Heart right ventricle (tissue), 16 donors: Measurements from ENCODE around the gene PIWIL4. TPM values are rescaled to one million over a fixed set of nuclear protein-coding genes. Genes with fewer than 3 reads are reported as not detected.
A peak's percentile ranks its signal among the peaks of the same experiment; 100 is the strongest.

Source experiments
- ATAC-seq, 8 donors: fragments of 200-7000 bp; cut with Tn5 transposase; one replicate each; pipeline ENCODE4 v1.9.1; 2020; ENCODE audit warnings: mild to moderate bottlenecking in 8 of 8, moderate library complexity in 8 of 8, moderate number of reproducible peaks in 1 of 8
- DNase-seq, 2 donors: peaks; one replicate each; pipeline ENCODE4 v3.0.0-alpha.2; 2020
- H3K27ac ChIP-seq, 10 donors: fragments of 200-600 bp; sonication (generic) in 2 of 10; one replicate each; pipeline versions ENCODE4 v1.5.0 to v1.8.0; 2020 to 2022; ENCODE audit warnings: mild to moderate bottlenecking in 3 of 10
- H3K27me3 ChIP-seq, 7 donors: fragments of 200-600 bp; one replicate each; pipeline ENCODE4 v1.8.0; 2021 to 2022; ENCODE audit warnings: mild to moderate bottlenecking in 2 of 7
- H3K36me3 ChIP-seq, 9 donors: fragments of 200-600 bp; sonication (generic) in 1 of 9; one replicate each; pipeline versions ENCODE4 v1.5.0 to v1.8.0; 2020 to 2022; ENCODE audit warnings: mild to moderate bottlenecking in 2 of 9
- H3K4me1 ChIP-seq, 9 donors: fragments of 200-600 bp; sonication (generic) in 1 of 9; one replicate each; pipeline versions ENCODE4 v1.5.0 to v1.8.0; 2020 to 2022; ENCODE audit warnings: mild to moderate bottlenecking in 4 of 9
- H3K4me3 ChIP-seq, 10 donors: fragments of 200-600 bp; sonication (generic) in 2 of 10; one replicate each; pipeline versions ENCODE4 v1.5.0 to v1.8.0; 2020 to 2022; ENCODE audit warnings: mild to moderate bottlenecking in 7 of 10, moderate library complexity in 2 of 10
- H3K9me3 ChIP-seq, 11 donors: fragments of 200-600 bp in 10 of 11; sonication (generic) in 2 of 11; one replicate each; pipeline versions ENCODE4 v1.5.0 to v1.8.0; 2013 to 2022; ENCODE audit warnings: mild to moderate bottlenecking in 2 of 11, control low read depth in 1 of 11, moderate library complexity in 1 of 11
- CTCF ChIP-seq, 9 donors: fragments of 200-600 bp; sonication (generic) in 2 of 9; IDR thresholded peaks; one replicate each; pipeline versions ENCODE4 v1.5.0 to v1.8.0; 2021 to 2022; ENCODE audit warnings: antibody characterized with exemption in 9 of 9, mild to moderate bottlenecking in 5 of 9, moderate library complexity in 1 of 9
- WGBS, 2 donors: extraction: QIAGEN DNeasy Blood & Tissue Kit; methylation state at CpG; one replicate each; pipeline ENCODE4 v1.1.7; 2013; ENCODE audit warnings: inconsistent platforms in 1 of 2; 5-methylcytosine and 5-hydroxymethylcytosine counted together
- intact Hi-C, 10 donors: fragments of 100-400 bp; cut with DNase I; formaldehyde crosslinking; loops; one replicate each; pipeline versions ENCODE4 v1.11.1 to v1.14.2; 2022
- polyA plus RNA-seq, 2 donors: library from polyadenylated mRNA; stranded (reverse); fragments of 200-250 nt; gene quantifications; one replicate each; pipeline ENCODE4 v1.2.3, GENCODE V29; 2013
- total RNA-seq, 10 donors: library from RNA; stranded (reverse); fragmentation: NEBNext Ultra II Directional in 3 of 10; extraction: Animal tissue kit (Norgen Biotek cat#: 25700) in 3 of 10; gene quantifications; one replicate each; pipeline versions ENCODE4 v1.2.1 to v1.2.4, GENCODE V29; 2021 to 2023
- donor health status: Arrhythmogenic right ventricular cardiomyopathy.
- donor health status: ischemic (EF 13 %, LVEDD 7.1; RV severe dilation, severe dysfunction).
- donor health status: healthy with polysubstance abuse.
- donor health status: DM: no; HTN: yes; CAD: no.
- donor health status: DM: no; HTN: no; CAD: no.
- donor health status: ischemic (EF 25% LVEDD 6.9; RV normal size, moderate dysfunction).
- donor health status: ischemic (EF 25% LVEDD 5.7; RV mildly dilated, moderate dysfunction).
- donor health status: healthy.
- donor health status: DM: yes; HTN: yes; CAD: no.
- donor health status: Ischemic cardiomyopathy.
- donor health status: ischemic (EF 35%, LVEDD 5.7; RV mildly dilated, moderate dysfunction).
- donor health status: nonischemic (EF 11% LVEDD 7.7; RV severe dilation, severe dysfunction).
- donor health status: DM: yes; HTN: yes; CAD: no.
- donor health status: PGD.
- donor health status: ischemic (EF 29% LVEDD 5.4; RV normal size, mild dysfunction).
- donor health status: nonischemic (EF 23%, LVEDD 6.1; RV moderate dilation, normal function).

The PIWIL4 gene
- total and polyA plus RNA-seq, 12 donors = 0.37 to 2.6 (median 1.3) TPM

- no peaks in the 10 kb centered on the region for H3K27me3 ChIP-seq
- H3K36me3 ChIP-seq = peaks cover 0 to 47% (median 0%) of the 10 kb centered on the region in 9 donors
- WGBS, 2 donors = 78% methylated on average over 2 of the region's 2 CpGs
- no peaks in the 10 kb centered on the region for H3K4me1 ChIP-seq
- no peak for DNase-seq
- no peak for TF ChIP-seq CTCF (IDR thresholded peaks at IDR 0.05)
- H3K27ac ChIP-seq = no peak overlapping the region
- intact Hi-C loops = no loop called here
- H3K9me3 ChIP-seq = no peaks in the 10 kb centered on the region
- no peak for ATAC-seq
- no peak overlapping the region for H3K4me3 ChIP-seq
Measured at GRCh38 chr11:94593030-94593429, 25.9 kb downstream of the PIWIL4 start.

GRCh38 chr11:94595076-94595475, 27.9 kb downstream of the PIWIL4 start:
- peaks cover 0 to 7% (median 0%) of the 10 kb centered on the region in 9 donors for H3K4me1 ChIP-seq
- DNase-seq = no peak
- H3K36me3 ChIP-seq = peaks cover 0 to 45% (median 0%) of the 10 kb centered on the region in 9 donors
- TF ChIP-seq CTCF (IDR thresholded peaks at IDR 0.05) = no peak
- no peaks in the 10 kb centered on the region for H3K9me3 ChIP-seq
- WGBS, 2 donors = 96 to 97% methylated on average over 6 of the region's 6 CpGs
- intact Hi-C loops = no loop called here
- H3K27me3 ChIP-seq = no peaks in the 10 kb centered on the region
- no peak overlapping the region for H3K27ac ChIP-seq
- no peak for ATAC-seq
- H3K4me3 ChIP-seq = no peak overlapping the region

GRCh38 chr11:94597896-94598295, 30.7 kb downstream of the PIWIL4 start:
- TF ChIP-seq CTCF (IDR thresholded peaks at IDR 0.05) = peak in 1 of 9 donors; percentile 17
- Histone ChIP-seq H3K9me3 (no peaks in the 10 kb centered on the region), H3K36me3 (peaks cover 0 to 26% (median 0%) of the 10 kb centered on the region in 9 donors), H3K27ac (no peak overlapping the region), H3K4me1 (peaks cover 0 to 9% (median 0%) of the 10 kb centered on the region in 9 donors), H3K4me3 (no peak overlapping the region), H3K27me3 (no peaks in the 10 kb centered on the region)
- WGBS, 2 donors = 77 to 78% methylated on average over 2 of the region's 2 CpGs
- no peak for ATAC-seq
- no peak for DNase-seq
- intact Hi-C loops = no loop called here

GRCh38 chr11:94599510-94599909, 32.3 kb downstream of the PIWIL4 start:
- Histone ChIP-seq H3K4me1 (peaks cover 0 to 14% (median 0%) of the 10 kb centered on the region in 9 donors), H3K9me3 (no peaks in the 10 kb centered on the region), H3K27ac (no peak overlapping the region), H3K4me3 (no peak overlapping the region), H3K36me3 (peaks cover 0 to 22% (median 0%) of the 10 kb centered on the region in 9 donors), H3K27me3 (no peaks in the 10 kb centered on the region)
- intact Hi-C loops = no loop called here
- TF ChIP-seq CTCF (IDR thresholded peaks at IDR 0.05) = no peak
- WGBS, 2 donors = 80 to 84% methylated on average over 3 of the region's 3 CpGs
- peak in 1 of 2 donors; percentile 16 for DNase-seq
- ATAC-seq = peak in 4 of 8 donors; percentile 30 to 69 (median 58)
